Measurements from ENCODE around the gene JAG2.

Gene JAG2

DNA sequence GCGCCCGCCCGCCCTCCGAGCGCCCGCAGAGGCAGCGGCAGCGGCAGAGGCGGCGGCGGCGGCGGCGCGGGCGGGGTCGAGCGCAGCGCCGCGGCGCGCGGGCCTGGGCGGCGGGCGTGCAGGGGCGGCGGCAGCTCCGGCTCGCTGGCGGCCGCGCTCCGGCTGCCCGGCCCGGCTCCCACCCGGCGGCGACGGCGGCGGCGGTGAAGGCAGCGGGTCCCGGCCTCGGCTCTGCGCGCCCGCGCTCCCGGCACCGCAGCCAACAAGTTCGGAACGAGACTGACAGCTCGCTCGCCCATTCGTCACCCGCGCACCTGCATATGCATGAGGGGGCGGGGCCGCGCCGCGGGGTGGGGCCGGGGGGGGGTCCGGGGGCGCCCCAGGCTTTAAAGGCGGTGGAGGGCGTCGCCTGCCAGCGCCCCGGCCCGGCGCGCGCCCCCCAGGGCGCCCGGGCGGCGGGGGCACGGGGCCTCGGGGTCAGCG, at the start of gene JAG2:
JAG2 (minus strand) TSS at position 281 of the 483 bp plus-strand sequence. CDS start 356 bp downstream, outside the sequence.
- DNase-seq: peak in 25 of 51 donors; percentile 10 to 50 (median 28)

DNA sequence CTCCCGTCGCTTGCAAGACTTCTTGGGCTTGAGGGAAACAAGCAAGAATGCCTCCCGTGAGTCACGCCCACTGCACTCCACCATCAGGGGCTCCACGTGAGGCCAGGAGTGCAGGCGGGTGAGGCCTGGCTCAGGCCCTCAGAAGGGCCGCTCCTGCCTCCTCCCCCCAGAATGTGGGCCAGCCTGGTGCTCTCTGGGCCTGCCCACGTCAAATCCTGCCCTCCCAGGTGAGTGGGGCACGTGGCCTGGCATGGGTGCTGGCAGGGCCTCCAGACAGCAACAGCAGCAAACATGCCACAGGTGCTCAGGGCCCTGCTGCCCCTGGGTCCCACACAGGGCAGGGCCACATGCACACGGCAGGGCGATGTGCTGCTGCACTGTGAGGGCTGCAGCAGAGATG, 49.2 kb upstream of the JAG2 start:
- DNase-seq: no peak

- no peak for DNase-seq
Measured at GRCh38 chr14:105216490-105217247, 48.1 kb upstream of the JAG2 start.

- DNase-seq: no peak
Measured at GRCh38 chr14:105215602-105216001, 47.0 kb upstream of the JAG2 start.

DNA sequence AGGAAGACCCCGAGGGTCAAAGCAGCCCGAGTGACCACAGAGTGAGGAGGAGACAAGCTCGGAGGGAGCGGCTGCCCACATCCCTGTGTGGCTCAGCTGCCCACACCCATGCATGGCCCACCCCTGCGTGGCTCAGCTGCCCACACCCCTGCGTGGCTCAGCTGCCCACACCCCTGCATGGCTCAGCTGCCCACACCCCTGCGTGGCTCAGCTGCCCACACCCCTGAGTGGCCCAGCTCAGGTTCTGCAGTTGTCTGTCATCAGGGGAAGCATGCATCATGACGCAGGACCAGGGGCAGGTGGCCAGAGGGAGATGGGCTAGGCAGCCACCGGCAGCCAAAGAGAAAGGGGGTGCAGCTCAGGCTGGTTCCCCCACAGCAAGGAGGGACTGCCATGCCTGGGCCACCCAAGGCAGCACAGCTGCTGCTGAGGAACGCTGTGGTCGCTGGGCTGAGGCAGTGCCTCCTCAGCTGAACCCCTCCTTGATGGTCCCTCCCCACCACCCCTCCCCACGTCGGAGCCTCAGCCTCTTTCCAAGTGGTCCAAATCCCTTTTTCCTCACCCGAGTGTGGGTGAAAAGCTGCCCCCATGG, 45.8 kb upstream of the JAG2 start:
- no peak for DNase-seq

GRCh38 chr14:105213361-105213760, 44.8 kb upstream of the JAG2 start:
- DNase-seq: no peak

- DNase-seq: no peak
Measured at GRCh38 chr14:105212541-105213300, 44.1 kb upstream of the JAG2 start.

- no peak for DNase-seq
Measured at GRCh38 chr14:105211758-105212089, 43.1 kb upstream of the JAG2 start.

DNA sequence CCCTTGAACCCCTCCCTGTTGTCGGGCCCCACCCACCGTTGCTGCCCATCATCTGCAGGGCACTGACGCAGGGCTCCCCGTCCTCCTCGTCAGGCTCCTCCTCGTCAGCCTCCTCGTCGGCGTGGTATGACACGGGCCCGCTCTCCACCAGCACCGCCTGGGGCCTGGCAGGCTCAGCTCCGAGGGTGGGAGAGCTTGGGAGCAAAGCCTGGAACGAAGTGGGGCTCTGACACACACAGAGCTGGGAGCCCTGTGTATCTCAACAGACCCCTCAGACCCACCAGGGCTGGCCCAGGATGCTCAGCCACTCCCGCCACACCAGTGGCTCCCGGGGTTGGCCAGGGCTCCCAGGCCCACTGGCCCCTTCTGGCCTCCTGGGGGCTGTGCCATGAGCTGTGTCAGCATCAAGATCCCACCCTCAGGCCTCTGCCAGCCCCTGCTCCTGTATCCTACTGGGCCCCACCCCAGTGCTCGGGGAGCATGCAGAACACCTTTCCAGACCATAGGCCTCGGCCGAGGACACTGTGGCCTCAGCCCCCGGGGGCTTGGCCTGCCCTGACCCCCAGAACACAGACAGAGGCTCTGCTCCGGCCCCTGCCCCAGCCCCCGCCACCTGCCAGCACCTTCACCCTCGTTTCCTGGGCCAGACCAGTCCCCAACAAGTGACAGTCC, 42.6 kb upstream of the JAG2 start:
- no peak for DNase-seq

GRCh38 chr14:105210266-105211025, 41.9 kb upstream of the JAG2 start:
- DNase-seq: no peak

DNA sequence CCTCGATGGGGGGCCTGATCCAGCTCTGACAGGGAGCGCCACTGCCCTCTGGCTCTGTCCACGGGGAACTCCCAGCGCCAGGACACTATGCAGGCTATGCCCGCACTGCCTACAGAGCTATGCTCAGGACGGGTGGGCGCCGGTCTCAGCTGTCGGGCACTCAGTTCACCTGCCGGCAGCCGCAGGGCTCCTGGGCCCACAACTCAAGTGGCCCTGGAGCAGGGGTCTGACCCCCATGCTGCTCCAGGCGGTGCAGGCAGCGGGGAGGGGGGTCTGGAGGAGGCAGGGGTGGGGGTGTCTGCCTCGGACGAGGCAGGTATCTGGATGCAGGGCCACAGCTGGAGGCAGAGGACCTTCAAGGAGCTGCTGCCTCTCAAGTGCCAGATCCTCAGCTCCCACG, 41.1 kb upstream of the JAG2 start:
- no peak for DNase-seq

GRCh38 chr14:105209091-105209490, 40.5 kb upstream of the JAG2 start:
- no peak for DNase-seq

DNA sequence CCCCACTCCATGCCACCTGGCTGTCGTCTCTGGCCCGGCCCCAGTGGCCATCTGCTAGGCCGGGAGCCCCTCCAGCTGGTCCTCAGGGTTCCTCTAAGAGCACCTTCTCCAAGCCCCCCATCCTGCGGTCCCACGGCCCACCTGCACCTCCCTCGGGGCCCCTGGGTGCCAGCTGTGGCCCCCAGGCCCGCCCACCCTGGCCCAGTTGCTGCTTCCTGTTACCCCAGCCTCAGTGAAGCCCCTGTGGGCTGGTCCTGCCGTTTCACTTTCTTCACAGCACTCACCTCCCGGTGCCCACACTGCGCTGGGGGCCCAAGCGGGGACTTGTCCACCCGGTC, 40.1 kb upstream of the JAG2 start:
- no peak for DNase-seq

- no peak for DNase-seq
Measured at GRCh38 chr14:105207996-105208737, 39.6 kb upstream of the JAG2 start.

GRCh38 chr14:105207460-105207901, 38.9 kb upstream of the JAG2 start:
- no peak for DNase-seq

- DNase-seq: peak in 2 of 51 donors; percentile 1 to 14
Measured at GRCh38 chr14:105206873-105207272, 38.3 kb upstream of the JAG2 start.

GRCh38 chr14:105205673-105206208, 37.2 kb upstream of the JAG2 start:
- peak in 5 of 51 donors; percentile 12 to 52 (median 27) for DNase-seq

DNA sequence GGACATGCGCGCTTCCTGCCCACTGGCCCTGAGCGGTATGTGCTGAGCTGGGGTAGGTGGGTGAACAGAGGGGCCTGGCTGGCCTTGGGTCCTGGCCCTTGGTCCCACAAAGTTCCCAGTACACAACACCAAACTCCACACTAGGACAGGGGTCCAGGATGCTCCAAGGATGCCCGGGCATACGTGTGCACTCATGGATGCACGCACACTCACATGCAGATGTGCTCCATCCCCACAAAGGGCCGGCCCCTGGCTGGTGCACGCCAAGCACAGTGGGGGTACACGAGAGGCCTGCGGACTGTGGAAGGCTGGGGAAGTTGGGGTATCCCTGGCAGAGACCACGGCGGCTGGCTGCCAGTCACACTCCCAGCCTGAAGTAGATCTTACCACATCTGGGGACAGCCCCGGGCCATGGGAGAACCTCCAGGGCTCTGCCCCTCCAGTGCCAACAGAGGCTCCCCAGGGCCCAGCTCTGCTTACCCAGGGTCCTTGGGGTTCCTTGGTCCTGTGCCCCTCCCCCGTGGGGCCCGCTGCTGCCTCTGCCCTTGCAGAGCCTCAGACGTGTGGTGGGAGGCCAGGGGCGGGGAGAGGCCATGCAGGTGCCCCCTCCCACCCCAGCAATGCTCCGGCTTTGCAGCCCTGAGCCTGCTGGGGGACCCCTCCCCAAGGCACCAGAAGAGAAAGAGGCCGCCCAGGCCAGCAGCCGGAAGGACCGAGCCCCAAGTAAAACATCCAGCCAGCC, 36.5 kb upstream of the JAG2 start:
- DNase-seq: no peak

DNA sequence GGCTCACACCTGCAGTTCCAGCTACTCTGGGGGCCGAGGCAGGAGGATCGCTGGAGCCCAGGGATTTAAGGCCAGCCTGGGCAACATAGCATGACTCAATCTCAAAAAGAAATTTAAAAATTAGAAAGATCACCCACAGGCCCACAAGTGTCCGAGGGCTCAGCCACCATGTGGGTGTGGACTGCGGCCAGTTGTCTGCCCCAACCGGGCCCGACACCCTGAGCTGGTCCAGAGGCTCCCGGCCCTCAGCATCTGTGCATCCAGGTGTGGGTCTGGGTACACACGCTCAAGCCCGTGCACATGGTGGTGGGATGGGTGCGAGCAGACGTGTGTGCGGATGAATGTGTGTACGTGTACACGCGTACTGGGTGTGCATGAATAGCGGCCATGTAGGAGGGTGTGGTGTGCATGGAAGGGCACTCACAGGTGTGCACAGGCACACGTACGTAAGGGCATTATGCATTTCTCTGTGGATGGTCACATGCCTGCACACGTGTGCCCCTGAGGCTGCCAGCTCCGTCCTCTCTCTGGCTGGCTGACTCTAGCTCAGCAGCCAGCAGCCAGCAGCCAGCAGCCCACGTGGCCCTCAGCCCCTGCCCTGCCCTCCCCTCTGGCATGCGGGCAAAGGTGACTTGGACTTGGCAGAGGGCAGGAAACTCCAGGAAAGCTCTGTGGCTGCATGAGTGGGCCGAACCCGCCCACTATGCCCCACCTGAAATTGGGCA, 35.8 kb upstream of the JAG2 start:
- peak in 36 of 51 donors; percentile 14 to 77 (median 56) for DNase-seq
